GM19240 (cell line): ENCODE results near the gene ZFP30.
"Not testable (repeated sequence)": the region's sequence is repeated elsewhere in the genome, so short reads cannot be mapped to it uniquely, and the experiment has no call there.

ENCODE experiments used
- DNase-seq: peaks from one replicate; pipeline ENCODE4 v3.0.0; 2011; ENCODE audit warnings: low spot score; ENCODE audit not compliant: insufficient read length

The ZFP30 gene

DNA sequence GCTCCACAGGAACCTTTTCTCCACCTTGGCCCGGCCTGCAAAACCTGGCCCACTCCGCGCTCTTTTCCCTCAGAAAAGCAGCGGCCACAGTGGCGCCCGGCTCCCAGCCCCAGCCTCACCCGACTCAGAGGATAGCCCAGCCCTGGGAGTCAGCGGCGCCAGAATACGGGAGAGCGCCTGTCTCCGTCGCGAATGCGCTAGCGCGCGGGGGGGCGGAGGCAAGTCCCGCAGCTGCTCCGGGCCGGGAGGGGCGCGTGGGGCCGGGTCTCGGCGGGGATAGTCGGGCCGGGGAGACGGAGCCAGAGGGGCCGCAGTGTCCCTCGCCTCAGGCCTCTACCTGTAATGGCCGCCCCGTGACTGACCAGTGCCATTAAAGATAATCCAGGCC, at the start of gene ZFP30:
Gene ZFP30, minus strand, starts transcription at position 165 of the 388 bp plus-strand sequence. CDS start 7,643 bp downstream, outside the sequence.
- DNase-seq: peak; percentile 29

- no peak for DNase-seq
Observed at GRCh38 chr19:37699057-37699456, 43.8 kb upstream of the ZFP30 start.

GRCh38 chr19:37698216-37698615, 43.0 kb upstream of the ZFP30 start:
- DNase-seq: no peak

DNA sequence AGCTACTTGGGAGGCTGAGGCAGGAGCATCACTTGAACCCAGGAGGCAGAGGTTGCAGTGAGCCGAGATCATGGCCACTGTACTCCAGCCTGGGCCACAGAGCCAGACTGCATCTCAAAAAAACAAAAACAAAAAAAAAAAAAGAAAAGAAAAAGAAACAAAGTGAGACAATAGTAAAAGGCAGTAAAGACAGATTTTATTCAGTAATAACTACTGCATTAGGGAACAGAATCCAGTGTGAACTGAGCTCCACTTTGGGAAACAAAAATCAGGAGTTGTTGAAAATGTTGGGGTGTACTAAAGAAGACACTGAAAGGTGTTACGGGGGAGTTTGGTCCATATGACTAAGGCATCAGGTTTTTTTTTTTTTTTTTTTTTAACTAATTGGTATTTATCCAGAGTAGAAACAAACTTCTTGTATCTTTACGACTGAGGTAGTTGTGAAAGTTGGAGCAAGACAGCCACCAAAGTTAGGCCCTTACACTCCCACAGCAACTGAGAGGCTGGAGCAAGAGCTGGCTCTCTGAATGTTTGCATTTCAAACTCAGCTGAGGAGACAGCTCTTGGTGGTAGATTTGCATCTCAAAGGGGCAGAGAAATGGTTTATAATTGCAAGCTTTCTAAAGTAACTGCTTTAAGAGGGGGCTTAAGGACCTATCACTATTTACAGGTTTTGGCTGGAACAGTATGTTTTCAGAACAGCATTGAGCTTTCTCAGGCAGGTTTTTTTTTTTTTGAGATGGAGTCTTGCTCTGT, 40.1 kb upstream of the ZFP30 start:
- no peak for DNase-seq

- DNase-seq: no peak
Observed at GRCh38 chr19:37692956-37693620, 37.8 kb upstream of the ZFP30 start.

DNA sequence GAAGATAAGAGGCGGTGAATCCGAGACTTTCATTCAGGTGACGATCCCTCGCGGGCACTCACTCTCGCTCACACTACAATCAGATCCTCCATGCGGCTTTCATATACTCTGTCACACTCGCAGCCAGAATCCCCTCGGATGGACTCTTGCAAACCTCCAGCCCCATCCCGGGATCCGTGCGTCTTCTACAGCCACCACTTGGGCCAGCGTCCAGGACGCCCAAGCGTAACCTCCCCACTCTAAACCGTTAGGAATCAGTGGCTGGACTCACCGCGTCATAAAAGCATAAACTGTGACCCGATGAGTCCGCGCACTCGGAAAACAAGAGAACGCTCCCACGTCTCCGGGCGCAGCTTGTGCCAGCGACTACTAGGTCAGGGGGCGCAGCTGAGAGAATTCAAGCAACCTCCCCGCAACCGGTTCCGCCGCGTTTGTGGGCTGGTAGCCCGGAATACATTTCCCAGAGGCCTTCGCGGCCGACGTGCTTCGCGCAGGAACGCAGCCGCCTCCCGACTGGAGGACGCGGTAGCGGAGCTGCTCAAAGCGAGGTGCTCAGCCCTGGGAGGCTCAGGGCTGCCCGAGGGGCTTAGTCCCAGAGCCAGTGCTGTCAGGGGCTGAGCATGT, 36.7 kb upstream of the ZFP30 start:
- DNase-seq: peak; percentile 8

DNA sequence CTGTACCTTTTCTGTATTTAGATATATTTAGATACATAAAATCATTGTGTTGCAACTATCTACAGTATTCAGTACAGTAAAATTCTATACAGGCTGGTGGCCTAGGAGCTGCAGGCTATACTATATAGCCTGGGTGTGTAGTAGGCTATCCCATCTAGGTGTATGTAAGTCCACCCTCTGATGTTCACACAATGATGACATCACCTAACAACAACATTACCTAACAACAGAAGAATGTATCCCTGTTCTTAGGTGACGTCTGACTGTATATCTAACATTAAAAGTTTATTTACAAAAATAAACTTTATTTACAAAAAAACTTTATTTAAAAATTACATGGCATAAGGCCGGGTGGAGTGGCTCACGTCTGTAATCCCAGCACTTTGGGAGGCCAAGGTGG, 28.3 kb upstream of the ZFP30 start:
- DNase-seq: no peak

- DNase-seq: no peak
Observed at GRCh38 chr19:37669450-37669914, 14.2 kb upstream of the ZFP30 start.

GRCh38 chr19:37657157-37657556, 1.9 kb upstream of the ZFP30 start:
- DNase-seq: not testable (repeated sequence)

GRCh38 chr19:37655689-37656371, 565 bp upstream of the ZFP30 start:
- DNase-seq: peak; percentile 40

- peak; percentile 20 for DNase-seq
Observed at GRCh38 chr19:37654629-37655300, 500 bp downstream of the ZFP30 start.

DNA sequence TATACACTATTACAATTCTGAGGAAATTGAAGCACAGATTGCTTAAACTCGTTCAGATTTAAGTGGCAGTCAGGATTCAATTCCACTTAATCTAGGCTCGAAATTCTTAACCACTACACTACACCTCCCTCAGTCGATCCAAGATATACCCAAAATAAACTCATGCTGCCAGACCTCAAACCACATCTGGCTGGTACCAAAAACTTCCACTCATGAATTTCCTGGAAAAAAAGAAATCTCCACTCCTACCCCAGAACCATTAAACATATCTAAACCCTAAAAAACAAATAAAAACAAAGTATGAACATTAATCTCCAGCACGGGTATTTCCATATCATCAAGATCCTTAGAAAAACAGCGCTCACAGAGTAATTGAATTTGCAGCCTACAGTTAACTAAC, 1.1 kb downstream of the ZFP30 start:
- no peak for DNase-seq

- DNase-seq: no peak
Observed at GRCh38 chr19:37635076-37636056, 19.9 kb downstream of the ZFP30 start.

DNA sequence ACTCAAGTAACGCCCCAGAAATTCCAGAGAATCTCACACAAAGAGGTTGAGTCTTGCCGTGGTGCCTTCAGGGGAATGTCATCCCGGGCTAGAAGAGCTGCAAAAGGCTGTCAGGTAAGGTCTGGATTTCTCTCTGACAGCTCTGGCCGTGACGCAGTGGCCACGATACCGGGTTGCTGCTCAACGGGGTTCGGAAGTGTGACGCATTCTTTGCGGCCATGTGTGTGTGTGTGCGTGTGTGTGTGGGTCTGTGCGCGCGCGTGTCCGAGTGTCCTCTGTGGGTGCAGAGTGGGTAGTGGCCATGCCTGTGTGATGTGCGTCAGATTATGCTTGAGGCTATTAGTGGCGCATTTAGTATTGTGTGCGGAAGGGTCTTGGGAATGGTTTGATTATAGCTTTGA, 60.3 kb downstream of the ZFP30 start:
- peak; percentile 4 for DNase-seq

GRCh38 chr19:37594304-37594981, 60.8 kb downstream of the ZFP30 start, which contains the start of the genes ZNF540 and ZNF571:
Gene ZNF540, plus strand, starts transcription at chr19:37594876. Its CDS starts 3,572 bp downstream, at chr19:37598448.
Gene ZNF571, minus strand, starts transcription at chr19:37594792. Its CDS starts 8,116 bp downstream, at chr19:37586676.
- peak; percentile 59 for DNase-seq

DNA sequence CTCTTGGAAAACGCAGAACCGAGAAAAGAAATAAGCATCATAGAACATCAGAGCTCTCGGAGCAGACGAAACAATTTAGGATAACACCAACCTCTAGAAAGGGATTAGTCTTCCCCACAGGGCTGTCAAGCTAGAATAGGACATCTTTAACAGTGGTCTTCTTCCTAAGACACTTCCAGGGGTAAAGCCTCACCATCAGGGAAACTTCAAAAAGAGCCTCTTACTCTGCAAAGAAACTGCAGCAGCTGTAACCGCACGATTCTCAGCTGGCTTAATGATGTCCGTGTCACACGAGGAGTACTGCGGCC, 61.3 kb downstream of the ZFP30 start:
- no peak for DNase-seq

DNA sequence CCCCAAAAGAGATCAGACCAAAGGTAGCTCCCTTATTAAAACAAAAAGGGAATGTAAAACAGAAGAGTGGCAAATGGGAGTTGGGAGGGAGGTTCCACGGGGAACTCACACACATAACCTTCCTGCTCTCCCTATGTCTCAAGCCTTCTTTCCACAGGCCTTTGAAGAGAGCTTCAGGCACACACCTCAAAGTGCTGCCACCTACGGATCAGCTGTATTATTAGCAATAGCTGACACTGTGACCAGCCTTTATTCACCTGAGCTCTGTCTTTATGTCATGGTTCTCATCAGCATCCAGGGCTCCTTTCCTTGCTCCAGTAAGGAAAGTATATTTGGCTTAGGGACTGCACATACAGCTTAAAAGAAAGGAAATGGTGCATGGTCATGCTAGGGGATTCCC, 71.9 kb downstream of the ZFP30 start:
- DNase-seq: no peak

- no peak for DNase-seq
Observed at GRCh38 chr19:37572203-37572602, 83.1 kb downstream of the ZFP30 start.

- no peak for DNase-seq
Observed at GRCh38 chr19:37565370-37565669, 89.9 kb downstream of the ZFP30 start.
